Neural cell (in vitro differentiated cells): ENCODE results near the gene TMEM212.

Experiments
- EP300 ChIP-seq: fragments of 450-650 bp; conservative IDR thresholded peaks from 2 replicates; pipeline ENCODE4 v1.6.1; 2014; ENCODE audit warnings: antibody characterized with exemption, mild to moderate bottlenecking, moderate library complexity; ENCODE audit not compliant: poor library complexity, severe bottlenecking
- EZH2 ChIP-seq: fragments of 200-600, 300-800 bp; shearing (Covaris generic), sonication (generic); IDR thresholded peaks from 2 replicates; pipeline ENCODE4 v1.6.1; 2014; ENCODE audit warnings: antibody characterized with exemption, low read length, borderline replicate concordance, mild to moderate bottlenecking; ENCODE audit not compliant: insufficient read depth, poor library complexity, severe bottlenecking
- POLR2AphosphoS5 ChIP-seq: IDR thresholded peaks from 2 replicates; pipeline ENCODE4 v1.6.1; 2012
- RAD21 ChIP-seq: fragments of 450-650 bp; conservative IDR thresholded peaks from 2 replicates; pipeline ENCODE4 v1.6.1; 2014; ENCODE audit warnings: antibody characterized with exemption, mild to moderate bottlenecking, moderate library complexity
- TF ChIP-seq, protein P1 (sequence below): fragments of 450-650 bp; IDR thresholded peaks from 2 replicates; pipeline ENCODE4 v1.5.1; 2014; ENCODE audit warnings: antibody characterized with exemption, mild to moderate bottlenecking, moderate library complexity; ENCODE audit not compliant: poor library complexity, severe bottlenecking
- TF ChIP-seq, protein P2 (sequence below): IDR thresholded peaks from 2 replicates; pipeline ENCODE4 v1.6.1; 2012; ENCODE audit warnings: borderline replicate concordance

GRCh38 chr3:171845481-171846284, 2.5 kb downstream of the TMEM212 start:
- TF ChIP-seq RAD21 (no peak), EZH2 (no peak), EP300 (no peak), POLR2AphosphoS5 (no peak)
- TF ChIP-seq, protein P1, sequence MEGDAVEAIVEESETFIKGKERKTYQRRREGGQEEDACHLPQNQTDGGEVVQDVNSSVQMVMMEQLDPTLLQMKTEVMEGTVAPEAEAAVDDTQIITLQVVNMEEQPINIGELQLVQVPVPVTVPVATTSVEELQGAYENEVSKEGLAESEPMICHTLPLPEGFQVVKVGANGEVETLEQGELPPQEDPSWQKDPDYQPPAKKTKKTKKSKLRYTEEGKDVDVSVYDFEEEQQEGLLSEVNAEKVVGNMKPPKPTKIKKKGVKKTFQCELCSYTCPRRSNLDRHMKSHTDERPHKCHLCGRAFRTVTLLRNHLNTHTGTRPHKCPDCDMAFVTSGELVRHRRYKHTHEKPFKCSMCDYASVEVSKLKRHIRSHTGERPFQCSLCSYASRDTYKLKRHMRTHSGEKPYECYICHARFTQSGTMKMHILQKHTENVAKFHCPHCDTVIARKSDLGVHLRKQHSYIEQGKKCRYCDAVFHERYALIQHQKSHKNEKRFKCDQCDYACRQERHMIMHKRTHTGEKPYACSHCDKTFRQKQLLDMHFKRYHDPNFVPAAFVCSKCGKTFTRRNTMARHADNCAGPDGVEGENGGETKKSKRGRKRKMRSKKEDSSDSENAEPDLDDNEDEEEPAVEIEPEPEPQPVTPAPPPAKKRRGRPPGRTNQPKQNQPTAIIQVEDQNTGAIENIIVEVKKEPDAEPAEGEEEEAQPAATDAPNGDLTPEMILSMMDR = no peak
- TF ChIP-seq, protein P2, sequence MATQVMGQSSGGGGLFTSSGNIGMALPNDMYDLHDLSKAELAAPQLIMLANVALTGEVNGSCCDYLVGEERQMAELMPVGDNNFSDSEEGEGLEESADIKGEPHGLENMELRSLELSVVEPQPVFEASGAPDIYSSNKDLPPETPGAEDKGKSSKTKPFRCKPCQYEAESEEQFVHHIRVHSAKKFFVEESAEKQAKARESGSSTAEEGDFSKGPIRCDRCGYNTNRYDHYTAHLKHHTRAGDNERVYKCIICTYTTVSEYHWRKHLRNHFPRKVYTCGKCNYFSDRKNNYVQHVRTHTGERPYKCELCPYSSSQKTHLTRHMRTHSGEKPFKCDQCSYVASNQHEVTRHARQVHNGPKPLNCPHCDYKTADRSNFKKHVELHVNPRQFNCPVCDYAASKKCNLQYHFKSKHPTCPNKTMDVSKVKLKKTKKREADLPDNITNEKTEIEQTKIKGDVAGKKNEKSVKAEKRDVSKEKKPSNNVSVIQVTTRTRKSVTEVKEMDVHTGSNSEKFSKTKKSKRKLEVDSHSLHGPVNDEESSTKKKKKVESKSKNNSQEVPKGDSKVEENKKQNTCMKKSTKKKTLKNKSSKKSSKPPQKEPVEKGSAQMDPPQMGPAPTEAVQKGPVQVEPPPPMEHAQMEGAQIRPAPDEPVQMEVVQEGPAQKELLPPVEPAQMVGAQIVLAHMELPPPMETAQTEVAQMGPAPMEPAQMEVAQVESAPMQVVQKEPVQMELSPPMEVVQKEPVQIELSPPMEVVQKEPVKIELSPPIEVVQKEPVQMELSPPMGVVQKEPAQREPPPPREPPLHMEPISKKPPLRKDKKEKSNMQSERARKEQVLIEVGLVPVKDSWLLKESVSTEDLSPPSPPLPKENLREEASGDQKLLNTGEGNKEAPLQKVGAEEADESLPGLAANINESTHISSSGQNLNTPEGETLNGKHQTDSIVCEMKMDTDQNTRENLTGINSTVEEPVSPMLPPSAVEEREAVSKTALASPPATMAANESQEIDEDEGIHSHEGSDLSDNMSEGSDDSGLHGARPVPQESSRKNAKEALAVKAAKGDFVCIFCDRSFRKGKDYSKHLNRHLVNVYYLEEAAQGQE = no peak
